ENCODE data around the gene UQCRH. TPM values are rescaled to one million over a fixed set of nuclear protein-coding genes. Genes with fewer than 3 reads are reported as not detected.
"Not testable (repeated sequence)": the region's sequence is repeated elsewhere in the genome, so short reads cannot be mapped to it uniquely, and the experiment has no call there.

The UQCRH gene
- total and polyA plus RNA-seq, 8 donors = 172 to 370 (median 333) TPM

GRCh38 chr1:46362158-46362557 is 58.7 kb downstream of the UQCRH start:
- DNase-seq = no peak
- H3K4me3 ChIP-seq = no peak overlapping the region
- intact Hi-C loops (cut with DNase I) = no loop called here
- ATAC-seq = no peak
- no peaks in the 10 kb centered on the region for H3K4me1 ChIP-seq
- peaks cover 0 to 88% of the 10 kb centered on the region in 2 donors for H3K36me3 ChIP-seq
- no peak overlapping the region for H3K27ac ChIP-seq
- H3K9me3 ChIP-seq = no peaks in the 10 kb centered on the region
- no peaks in the 10 kb centered on the region for H3K27me3 ChIP-seq
- TF ChIP-seq CTCF (IDR thresholded peaks at IDR 0.05) = no peak

GRCh38 chr1:46363121-46363520 is 59.6 kb downstream of the UQCRH start:
- no peak for ATAC-seq
- H3K36me3 ChIP-seq = peaks cover 0 to 87% of the 10 kb centered on the region in 2 donors
- H3K27me3 ChIP-seq = no peaks in the 10 kb centered on the region
- DNase-seq = no peak
- intact Hi-C loops (cut with DNase I) = no loop called here
- H3K4me1 ChIP-seq = no peaks in the 10 kb centered on the region
- H3K4me3 ChIP-seq = no peak overlapping the region
- no peaks in the 10 kb centered on the region for H3K9me3 ChIP-seq
- TF ChIP-seq CTCF (IDR thresholded peaks at IDR 0.05) = no peak
- no peak overlapping the region for H3K27ac ChIP-seq

GRCh38 chr1:46364612-46365011 is 61.1 kb downstream of the UQCRH start:
- Histone ChIP-seq H3K27me3 (no peaks in the 10 kb centered on the region), H3K36me3 (peaks cover 0 to 81% of the 10 kb centered on the region in 2 donors), H3K4me1 (peaks cover 0 to 2% of the 10 kb centered on the region in 2 donors), H3K9me3 (no peaks in the 10 kb centered on the region), H3K27ac (no peak overlapping the region), H3K4me3 (no peak overlapping the region)
- TF ChIP-seq CTCF (IDR thresholded peaks at IDR 0.05) = no peak
- ATAC-seq = no peak
- DNase-seq = no peak
- intact Hi-C loops (cut with DNase I) = no loop called here

- DNase-seq; H3K27me3 ChIP-seq; H3K9me3 ChIP-seq; intact Hi-C loops (cut with DNase I); H3K27ac ChIP-seq; H3K4me3 ChIP-seq; ATAC-seq: not testable (repeated sequence)
- Histone ChIP-seq H3K36me3 (peaks cover 0 to 73% of the 10 kb centered on the region in 2 donors), H3K4me1 (peaks cover 0 to 10% of the 10 kb centered on the region in 2 donors)
These were observed 62.3 kb downstream of the UQCRH start for GRCh38 chr1:46365796-46366195.

Other genes starting within 250 kb of the UQCRH start
- 10 to 100 TPM; 20.9 to 46.5 TPM for gene PIK3R3, start 171.1 kb upstream of the UQCRH start, total RNA-seq
- 10 to 100 TPM; 15.2 to 32.9 (median 22.6) TPM for gene PIK3R3, start 171.1 kb upstream of the UQCRH start, polyA plus RNA-seq (ENCODE audit: insufficient read length in 6 of 6)
- 10 to 100 TPM; 32.3 to 50.6 TPM for gene TSPAN1, start 128.6 kb upstream of the UQCRH start, total RNA-seq
- 10 to 100 TPM in 3 of 6 donors, 1 to 10 TPM in 3; 2.3 to 15.1 (median 9.2) TPM for gene TSPAN1, start 128.6 kb upstream of the UQCRH start, polyA plus RNA-seq (ENCODE audit: insufficient read length in 6 of 6)
- gene P3R3URF, start 127.2 kb upstream of the UQCRH start, total RNA-seq = not detected
- not detected for gene P3R3URF, start 127.2 kb upstream of the UQCRH start, polyA plus RNA-seq (ENCODE audit: insufficient read length in 6 of 6)
- 10 to 100 TPM; 52.9 to 64.5 TPM for gene POMGNT1, start 105.3 kb upstream of the UQCRH start, total RNA-seq
- 10 to 100 TPM; 61.7 to 85.3 (median 76.8) TPM for gene POMGNT1, start 105.3 kb upstream of the UQCRH start, polyA plus RNA-seq (ENCODE audit: insufficient read length in 6 of 6)
- 1 to 10 TPM; 1.4 TPM for gene LURAP1, start 100.4 kb upstream of the UQCRH start, total RNA-seq
- gene LURAP1, start 100.4 kb upstream of the UQCRH start, polyA plus RNA-seq (ENCODE audit: insufficient read length in 6 of 6) = 1 to 10 TPM in 4 of 6 donors, under 1 TPM in 2; 0.76 to 1.3 (median 1.1) TPM
- gene RAD54L, start 55.9 kb upstream of the UQCRH start, total RNA-seq = 1 to 10 TPM; 4.8 to 7.3 TPM
- gene RAD54L, start 55.9 kb upstream of the UQCRH start, polyA plus RNA-seq (ENCODE audit: insufficient read length in 6 of 6) = 10 to 100 TPM in 4 of 6 donors, 1 to 10 TPM in 2; 8.6 to 16.5 (median 13.5) TPM
- 10 to 100 TPM; 54.6 to 63.4 TPM for gene LRRC41, start 82 bp upstream of the UQCRH start, total RNA-seq
- gene LRRC41, start 82 bp upstream of the UQCRH start, polyA plus RNA-seq (ENCODE audit: insufficient read length in 6 of 6) = 10 to 100 TPM; 71.9 to 88.8 (median 78.8) TPM
- 10 to 100 TPM; 22.6 to 25.8 TPM for gene NSUN4, start 37.1 kb downstream of the UQCRH start, total RNA-seq
- 10 to 100 TPM; 21.8 to 25.8 (median 23.5) TPM for gene NSUN4, start 37.1 kb downstream of the UQCRH start, polyA plus RNA-seq (ENCODE audit: insufficient read length in 6 of 6)
- gene FAAH, start 90.6 kb downstream of the UQCRH start, total RNA-seq = 10 to 100 TPM; 23.3 to 25.8 TPM
- gene FAAH, start 90.6 kb downstream of the UQCRH start, polyA plus RNA-seq (ENCODE audit: insufficient read length in 6 of 6) = 10 to 100 TPM; 16.3 to 26.7 (median 22.0) TPM
- gene DMBX1, start 186.1 kb downstream of the UQCRH start, total RNA-seq = not detected
- gene DMBX1, start 186.1 kb downstream of the UQCRH start, polyA plus RNA-seq (ENCODE audit: insufficient read length in 6 of 6) = under 1 TPM in 4 of 6 donors, not detected in 2; 0.04 to 0.07 (median 0.07) TPM
- gene KNCN, start 247.9 kb downstream of the UQCRH start, total RNA-seq = not detected
- under 1 TPM in 3 of 6 donors, not detected in 3; 0.07 to 0.34 (median 0.20) TPM for gene KNCN, start 247.9 kb downstream of the UQCRH start, polyA plus RNA-seq (ENCODE audit: insufficient read length in 6 of 6)